ENCODE data around the gene MAPK8IP1.

Gene MAPK8IP1

GRCh38 chr11:45947885-45948284 lies 62.4 kb downstream of the MAPK8IP1 start:
- no peak for DNase-seq

DNA sequence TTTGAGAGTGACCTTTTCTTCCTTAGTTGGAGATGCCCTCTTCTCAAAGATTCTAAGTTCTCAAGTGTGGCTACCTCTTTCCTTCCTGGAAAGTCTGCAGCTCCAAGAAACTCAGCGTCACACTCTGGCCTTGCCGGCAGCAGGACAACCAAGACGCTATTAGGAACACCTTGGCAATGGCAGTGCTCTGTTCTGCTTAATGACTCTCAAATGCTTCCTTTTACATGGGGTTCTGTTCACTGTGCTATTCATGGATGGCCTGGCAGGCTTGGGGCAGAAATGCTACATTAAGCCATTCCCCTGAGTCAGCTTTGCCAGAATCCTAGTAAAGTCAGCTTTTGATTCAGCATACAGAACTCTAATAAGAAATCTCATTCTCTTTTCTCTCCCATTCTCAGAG lies 62.9 kb downstream of the MAPK8IP1 start:
- DNase-seq, result no peak

GRCh38 chr11:45949992-45950407 lies 64.5 kb downstream of the MAPK8IP1 start:
- DNase-seq, result no peak
